Kidney tubule cell (primary cell): ENCODE data around the gene LRRC52.
A peak's percentile ranks its signal among the peaks of the same experiment; 100 is the strongest.

Source experiments
- DNase-seq: peaks from one replicate; pipeline ENCODE4 v3.0.0-alpha.2; 2018; ENCODE audit warnings: low spot score

Gene LRRC52

GRCh38 chr1:165543532-165544438 lies at the start of gene LRRC52:
LRRC52 (plus strand) TSS chr1:165544000; CDS start chr1:165544297, 297 bp downstream.
- peak; percentile 56 for DNase-seq

DNA sequence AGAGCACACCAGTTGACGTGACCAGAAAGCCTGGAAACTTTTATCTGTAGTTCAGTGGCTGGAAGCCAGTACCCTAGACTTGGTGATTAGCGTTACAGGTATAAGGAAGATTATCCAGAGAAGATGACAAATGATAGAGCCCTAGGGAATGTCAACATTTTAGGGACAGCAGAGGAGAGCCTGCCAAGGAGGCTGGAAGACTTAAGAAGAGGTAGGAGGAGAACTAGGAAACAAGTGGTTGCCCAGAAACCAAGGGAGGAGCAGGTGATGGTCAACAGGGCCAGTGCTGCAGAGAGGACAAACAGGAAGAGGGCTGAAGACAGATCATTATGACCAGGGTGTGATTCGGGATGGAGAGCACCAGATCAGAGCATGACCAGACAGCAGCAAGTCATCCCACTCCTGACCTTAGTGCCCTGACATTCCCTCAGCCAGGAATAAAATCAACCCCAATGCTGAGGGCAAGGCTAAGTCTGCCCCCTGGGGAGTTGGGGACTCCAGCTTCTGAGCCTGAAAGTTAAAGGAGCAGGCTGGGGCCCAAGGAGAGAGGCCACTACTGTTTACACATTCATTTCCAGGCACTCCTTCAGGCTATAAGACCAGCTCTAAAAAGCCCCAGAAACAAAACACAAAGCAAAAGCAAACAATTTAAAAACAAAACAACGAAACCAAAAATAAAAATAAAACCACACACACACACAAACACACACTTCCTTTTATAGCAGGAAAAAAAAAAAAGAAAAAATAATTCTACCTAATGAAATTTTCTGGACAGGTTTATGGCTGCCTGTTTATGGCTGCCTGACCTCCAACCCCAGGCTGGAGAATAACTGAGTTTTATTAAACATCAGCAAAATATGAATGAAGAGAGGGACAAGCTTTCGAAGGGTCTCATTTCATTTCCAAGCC lies 48.6 kb upstream of the LRRC52 start:
- no peak for DNase-seq

- no peak for DNase-seq
Observed at GRCh38 chr1:165495858-165496205, 48.0 kb upstream of the LRRC52 start.

DNA sequence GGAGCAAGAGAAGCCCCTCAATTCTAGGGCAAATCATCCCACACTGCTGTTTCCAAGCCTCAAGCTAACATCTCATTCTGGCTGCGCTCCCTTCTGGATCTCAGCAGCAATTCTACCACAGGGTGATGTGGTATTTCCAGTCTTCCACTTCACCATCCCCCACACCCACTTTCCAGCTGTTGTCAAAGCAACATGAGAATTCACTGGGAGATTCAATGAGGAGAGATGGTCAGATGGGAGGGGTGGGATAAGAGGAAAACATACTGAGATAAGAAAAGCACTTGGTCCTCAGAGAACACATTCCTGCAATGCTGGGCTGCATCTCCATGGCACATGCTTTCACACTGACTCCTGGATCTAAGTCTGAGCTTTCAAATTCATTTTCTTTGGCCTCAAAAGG lies 47.3 kb upstream of the LRRC52 start:
- no peak for DNase-seq

DNA sequence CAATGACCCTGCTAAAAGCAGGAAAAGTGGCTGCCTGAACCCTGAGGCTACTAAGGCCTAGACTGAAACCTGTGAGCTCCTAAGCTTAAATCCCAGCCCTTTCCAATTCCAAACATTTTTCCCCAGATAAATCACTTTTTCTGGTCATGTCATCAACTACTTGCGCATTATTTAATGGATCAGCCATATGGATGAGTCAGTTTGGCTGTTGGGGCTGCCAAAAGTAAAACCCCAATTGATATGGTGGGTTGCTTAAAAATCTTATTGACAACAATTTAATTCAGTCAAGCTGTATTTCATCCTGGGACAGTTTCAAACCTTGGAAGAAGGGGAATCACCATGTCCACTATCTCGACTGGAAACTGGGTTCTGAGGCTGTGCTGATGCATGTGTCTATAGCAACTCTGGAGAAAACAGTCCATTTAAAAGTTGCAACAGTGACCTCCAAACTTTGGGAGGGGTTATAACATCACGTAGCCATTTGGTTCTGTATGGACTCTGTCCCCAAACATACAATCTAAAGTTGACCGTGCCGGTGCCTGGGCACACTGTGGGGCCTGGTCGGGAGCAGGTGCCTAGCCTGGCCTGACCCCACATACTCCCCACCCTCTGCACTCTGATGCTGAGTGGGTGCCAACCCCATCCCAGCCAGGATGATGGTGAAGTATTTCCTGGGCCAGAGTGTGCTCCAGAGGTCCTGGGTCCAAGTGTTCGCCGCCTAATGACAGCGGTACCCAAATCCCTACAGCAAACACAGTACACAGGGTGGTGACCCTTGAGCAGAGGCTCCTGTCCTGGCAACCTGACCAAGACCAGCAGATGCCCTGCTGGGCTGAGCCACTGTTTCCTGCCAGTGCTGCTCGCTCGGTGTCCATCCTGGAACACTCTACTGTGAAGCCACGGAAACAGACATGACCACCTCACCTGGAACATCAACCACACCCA lies 46.5 kb upstream of the LRRC52 start:
- no peak for DNase-seq

- peak; percentile 12 for DNase-seq
Observed at GRCh38 chr1:165501330-165501969, 42.4 kb upstream of the LRRC52 start.

DNA sequence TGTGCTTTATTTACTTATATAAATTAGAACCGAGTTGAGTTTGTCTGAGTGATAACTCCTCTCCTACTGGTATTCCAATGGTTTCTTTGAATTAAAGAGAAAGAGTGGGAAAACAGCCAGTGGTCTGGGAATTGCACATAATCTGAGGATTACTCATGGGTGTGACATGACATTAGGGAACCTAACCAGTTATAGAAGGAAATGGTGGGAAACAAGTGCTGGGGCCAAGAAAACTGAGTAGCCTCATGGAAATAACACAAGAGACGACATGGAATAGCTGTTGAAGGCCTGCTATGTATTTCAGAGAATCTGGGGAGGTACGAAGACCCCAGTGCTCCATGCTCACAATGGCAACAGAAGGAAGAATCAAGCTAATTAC lies 41.8 kb upstream of the LRRC52 start:
- DNase-seq = peak; percentile 25

GRCh38 chr1:165507570-165507969 lies 36.2 kb upstream of the LRRC52 start:
- DNase-seq = no peak

DNA sequence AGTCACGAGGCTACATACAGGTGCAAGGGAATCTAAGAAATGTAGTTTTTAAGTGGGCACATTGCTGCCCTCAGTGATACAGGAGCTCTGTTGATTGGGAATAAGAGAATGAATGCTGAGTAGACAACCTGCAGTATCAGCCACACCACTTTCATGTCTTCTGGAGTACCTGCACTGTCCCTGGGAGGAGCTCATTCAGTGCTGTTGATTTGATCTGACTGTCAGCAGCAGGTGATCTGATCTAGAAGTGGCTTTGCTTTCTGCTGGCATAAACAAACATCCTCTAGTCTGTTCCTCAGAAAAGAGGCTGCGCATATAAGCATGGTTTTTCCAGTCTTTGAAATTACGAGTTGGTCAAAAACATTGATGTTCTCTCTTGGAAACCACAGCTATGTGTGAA lies 35.5 kb upstream of the LRRC52 start:
- DNase-seq = no peak

GRCh38 chr1:165512816-165513215 lies 31.0 kb upstream of the LRRC52 start:
- no peak for DNase-seq

GRCh38 chr1:165516469-165516868 lies 27.3 kb upstream of the LRRC52 start:
- no peak for DNase-seq

DNA sequence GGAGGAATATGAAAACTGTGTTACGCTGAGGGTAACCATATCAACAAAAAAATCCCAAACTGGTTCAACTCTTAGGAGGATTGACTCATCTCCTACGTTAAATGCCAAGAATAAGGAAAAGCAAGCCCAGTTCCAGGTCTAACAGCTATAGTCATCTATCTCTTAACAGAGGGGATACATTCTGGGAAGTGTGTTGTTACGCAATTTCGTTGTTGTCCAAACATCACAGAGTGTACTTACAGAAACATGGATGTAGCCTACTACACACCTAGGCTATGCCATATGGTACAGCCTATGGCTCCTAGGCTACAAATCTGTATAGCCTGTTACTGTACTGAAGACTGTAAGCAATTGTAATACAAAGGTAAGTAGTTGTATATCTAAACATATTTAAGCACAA lies 23.2 kb upstream of the LRRC52 start:
- no peak for DNase-seq

DNA sequence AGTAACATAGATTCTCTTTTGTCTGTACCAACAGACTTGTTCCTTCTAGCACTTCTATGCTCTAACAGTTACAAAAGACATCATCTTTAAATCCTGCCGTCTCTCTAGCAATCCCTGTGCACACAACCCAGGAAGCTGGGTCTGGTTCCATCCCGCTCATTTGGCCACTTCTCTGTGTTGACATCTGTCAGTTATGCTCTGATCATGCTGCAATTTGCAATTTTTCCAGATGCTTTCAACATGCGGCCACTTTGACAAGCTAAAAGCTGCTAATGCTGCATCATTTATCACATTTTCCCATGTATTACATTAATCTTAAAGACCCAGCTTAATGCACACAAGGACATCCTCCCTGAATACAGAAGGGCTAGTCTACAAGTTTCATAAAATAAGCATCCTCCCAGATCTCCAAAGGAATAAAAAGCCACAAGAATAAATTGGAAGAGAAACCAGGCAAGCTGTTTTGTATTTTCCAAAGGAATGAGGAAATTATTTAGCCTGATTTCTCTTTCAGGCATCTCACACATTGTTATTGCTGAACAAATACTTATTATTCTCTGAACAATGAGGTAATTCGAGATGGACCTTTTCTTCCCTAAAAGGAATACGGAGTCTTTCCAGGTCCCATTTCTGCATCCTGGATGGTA lies 19.0 kb upstream of the LRRC52 start:
- no peak for DNase-seq

- DNase-seq = no peak
Observed at GRCh38 chr1:165525708-165526107, 18.1 kb upstream of the LRRC52 start.

DNA sequence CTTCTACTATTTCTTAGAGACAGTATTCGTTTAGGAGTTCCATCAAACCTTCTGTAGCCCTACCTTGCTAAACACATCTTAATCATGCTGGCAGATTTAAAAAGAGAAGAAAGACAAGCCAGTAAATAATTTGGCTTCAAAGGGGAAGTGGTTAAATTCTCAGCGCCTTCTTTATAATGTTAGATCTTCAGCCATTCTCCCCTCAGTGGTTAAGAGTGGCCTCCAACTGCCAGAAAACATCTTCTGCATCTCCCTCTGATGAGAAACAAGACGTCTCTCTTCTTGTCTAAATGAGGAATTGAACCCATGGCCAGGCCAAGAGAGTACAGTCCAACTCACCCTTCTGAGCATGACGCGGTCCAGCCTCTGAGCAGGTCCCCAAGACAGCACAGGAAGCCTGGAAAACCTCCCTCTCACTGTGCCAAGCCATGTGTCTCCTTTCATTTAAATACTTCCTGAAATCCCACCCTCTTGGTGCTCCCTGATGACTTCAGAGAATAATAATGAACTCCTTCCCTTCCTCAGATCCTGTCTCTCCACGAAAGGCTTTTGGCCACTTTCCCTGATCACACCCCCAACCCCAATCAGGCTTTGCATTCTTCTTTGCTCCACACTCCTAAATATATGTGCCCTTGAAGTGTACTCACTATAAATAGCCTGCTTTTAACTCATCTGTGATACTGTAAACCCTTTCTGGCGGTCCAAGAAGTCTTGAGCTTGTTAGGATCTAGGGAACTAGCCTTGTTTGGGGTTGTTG lies 16.4 kb upstream of the LRRC52 start:
- no peak for DNase-seq

DNA sequence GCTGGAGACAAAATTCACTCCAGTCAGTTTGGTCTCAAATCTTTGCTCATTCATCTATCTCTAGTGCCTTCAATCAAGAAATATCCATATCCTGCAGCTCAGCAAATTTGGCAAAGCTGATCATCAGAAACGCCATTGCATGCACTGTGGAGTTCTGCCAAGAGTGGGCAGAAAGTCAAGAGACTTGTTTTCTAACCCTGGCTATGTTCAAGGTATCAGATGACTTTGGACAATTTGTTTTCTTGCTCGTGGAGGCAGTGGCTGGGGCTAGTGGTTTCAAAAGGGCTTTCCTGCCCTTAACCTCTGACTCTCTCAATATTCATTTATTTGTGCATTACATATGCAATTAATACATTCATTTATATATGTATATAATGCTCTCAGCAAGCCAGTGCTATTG lies 12.8 kb upstream of the LRRC52 start:
- DNase-seq = no peak

DNA sequence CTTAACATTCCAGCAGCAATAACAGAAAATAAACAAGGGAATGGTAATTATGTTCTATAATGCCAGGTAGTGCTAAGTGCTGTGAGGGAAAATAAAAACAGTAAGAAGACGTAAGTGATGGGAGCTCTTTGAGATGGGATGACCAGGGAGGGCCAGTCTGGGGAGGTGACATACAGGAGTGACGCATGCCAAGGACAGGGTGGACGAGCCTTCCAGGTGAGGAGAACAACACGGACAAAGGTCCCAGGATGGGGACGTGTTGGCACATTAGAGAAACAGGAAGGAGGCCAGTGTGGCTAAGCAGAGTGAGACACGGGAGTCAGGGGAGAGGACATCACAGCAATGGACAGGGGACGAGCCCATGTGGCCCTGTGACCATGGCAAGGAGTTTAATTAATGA lies 11.7 kb upstream of the LRRC52 start:
- no peak for DNase-seq

DNA sequence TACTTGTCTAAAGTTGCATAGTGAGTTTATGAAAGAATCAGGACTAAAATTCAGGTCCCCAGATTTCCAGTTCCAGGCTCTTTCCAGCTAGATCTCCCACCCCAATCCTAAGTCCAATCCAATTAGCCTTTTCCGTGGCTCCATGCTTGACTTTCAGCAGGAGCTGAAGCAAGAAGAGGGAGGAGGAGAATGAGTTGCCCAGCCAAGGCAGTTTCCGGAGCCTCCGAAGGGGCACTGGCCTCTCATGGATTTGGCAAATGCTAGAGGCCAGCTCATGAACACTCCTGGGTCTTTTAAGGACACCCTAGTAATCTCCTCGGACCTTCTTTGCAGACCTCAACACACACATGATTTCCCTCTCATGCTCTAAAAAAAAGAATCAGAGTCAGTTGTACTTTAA lies 10.5 kb upstream of the LRRC52 start:
- no peak for DNase-seq

- no peak for DNase-seq
Observed at GRCh38 chr1:165536016-165536415, 7.8 kb upstream of the LRRC52 start.
